Measurements from ENCODE around the gene LSAMP.
"Not testable (repeated sequence)": the region's sequence is repeated elsewhere in the genome, so short reads cannot be mapped to it uniquely, and the experiment has no call there.

Gene LSAMP

DNA sequence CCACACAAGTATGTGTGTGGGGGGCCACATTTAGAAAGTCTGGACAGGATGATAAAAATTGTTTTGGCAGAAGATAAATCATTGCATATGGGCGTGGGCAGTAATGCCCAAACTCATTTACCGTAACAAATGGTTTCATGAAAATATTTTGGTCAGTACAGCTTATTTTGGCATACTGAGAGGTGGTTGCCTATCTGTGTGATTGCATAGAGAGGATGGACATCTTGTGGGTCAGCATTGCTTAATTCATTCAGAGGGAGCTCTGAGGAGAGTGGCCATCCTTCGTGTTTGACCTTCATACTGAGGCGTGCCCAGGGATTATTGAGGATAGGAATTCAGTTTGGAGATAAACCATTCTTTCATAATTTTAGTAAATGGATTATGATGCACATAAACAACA lies 659.5 kb downstream of the LSAMP start:
- no peak for DNase-seq

DNA sequence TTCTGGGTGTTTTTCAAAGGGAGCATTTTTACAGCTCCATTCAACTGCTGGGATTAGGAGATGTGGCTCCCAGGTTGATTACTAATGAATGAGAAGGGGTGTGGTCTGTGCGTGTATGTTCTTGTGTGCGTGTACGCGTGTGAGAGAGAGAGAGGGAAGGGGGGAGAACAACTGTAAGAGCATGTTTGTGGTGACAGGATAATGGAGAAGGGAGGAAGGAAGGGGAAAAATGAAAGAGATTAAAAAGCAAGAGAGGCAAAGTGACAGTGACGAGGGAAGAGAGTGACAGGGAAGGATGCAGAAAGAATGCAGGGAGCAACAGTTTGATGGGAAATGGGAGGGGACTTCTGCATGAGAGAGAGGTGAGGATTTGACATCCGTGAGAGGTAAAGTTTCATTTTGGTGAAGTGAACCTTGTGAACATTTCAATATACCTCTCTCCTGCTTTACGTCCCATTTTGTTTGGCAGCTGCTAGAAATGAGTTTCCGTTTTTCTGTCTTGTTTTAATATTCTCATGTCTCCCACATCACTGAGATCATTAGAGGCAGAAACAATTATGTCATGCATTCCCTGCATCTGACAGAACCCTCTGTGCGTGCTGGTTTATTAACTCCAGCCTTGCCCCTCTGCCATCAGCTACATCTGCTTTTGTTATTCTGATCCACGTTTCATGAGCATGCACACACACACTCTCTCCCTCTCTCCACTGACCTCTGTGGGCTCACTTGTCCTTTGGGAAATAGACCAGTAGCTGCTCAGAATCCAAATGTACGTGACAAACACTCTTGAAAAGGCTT lies 660.3 kb downstream of the LSAMP start:
- DNase-seq: peak; percentile 86

DNA sequence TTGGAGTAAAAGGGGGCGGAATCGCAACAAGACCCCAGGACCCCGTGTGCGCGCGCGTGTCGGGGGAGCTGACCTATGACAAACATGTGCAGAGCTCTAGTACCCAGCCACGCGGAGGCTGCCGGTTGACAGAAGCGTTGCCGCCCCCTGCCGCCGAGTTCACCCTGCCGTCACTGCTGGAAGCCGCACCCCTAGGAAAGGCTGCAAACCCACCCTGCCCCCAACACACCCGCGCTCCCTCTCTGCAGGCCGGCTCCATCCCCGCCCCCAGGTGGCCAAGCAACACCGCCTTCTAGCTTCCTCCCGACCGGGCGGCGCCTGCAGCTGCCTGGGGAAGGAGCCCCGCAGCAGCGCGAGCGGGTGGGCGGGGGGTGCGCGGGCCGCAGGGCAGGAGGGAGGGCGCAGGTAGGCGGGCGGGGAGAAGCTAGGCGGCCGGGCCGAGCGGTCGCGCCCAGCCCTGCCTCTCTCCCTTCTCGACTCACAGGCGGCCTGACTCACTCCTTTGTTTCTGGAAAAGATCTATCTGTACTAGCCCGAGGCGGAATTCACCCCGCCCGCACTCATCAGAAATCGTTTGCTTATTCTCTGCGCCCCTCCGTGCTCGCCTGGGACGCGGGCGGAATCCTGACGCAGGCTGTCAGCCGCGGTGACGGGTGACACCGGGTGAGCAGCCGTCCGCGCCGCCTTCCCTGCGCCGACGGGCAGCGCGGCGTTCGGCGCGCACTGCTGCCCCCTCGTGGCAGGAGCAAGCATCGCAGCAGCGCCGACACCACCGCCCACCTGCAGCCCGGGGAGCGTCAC lies 661.1 kb downstream of the LSAMP start:
- DNase-seq: peak; percentile 97

DNA sequence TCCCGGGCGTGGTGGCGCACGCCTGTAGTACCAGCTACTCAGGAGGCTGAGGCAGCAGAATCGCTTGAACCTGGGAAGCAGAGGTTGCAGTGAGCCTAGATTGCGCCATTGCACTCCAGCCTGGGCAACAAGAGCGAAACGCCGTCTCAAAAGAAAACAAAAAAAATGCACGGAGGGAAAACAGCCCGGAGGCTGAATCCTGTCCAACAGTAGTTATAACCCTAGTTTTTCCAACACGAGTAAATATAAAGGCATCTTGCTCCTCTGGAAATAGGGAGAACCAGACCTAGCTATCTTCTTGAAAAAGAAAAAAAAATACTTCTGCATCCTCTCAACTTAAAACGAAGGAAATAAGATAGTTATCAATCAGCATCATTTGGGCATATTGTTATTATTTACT lies 661.9 kb downstream of the LSAMP start:
- DNase-seq: not testable (repeated sequence)

DNA sequence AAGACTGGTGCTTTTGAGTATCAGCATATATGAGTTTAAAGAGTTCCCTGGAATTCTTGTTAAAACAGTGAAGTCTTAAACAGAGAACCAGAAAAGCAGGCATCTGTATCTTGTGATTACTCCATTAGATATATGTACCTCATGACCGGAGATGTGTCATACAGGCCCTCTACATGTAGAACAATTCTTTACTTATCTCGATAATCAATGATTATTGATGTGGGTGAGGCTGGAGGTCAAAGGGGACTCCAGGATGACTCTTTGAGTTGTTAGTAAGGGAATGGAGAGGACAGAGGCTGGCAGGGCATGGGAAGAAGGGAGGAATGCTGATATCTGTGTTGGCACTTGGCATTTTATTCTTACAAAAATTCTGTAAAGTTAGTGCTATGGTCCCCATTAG lies 666.3 kb downstream of the LSAMP start:
- no peak for DNase-seq

DNA sequence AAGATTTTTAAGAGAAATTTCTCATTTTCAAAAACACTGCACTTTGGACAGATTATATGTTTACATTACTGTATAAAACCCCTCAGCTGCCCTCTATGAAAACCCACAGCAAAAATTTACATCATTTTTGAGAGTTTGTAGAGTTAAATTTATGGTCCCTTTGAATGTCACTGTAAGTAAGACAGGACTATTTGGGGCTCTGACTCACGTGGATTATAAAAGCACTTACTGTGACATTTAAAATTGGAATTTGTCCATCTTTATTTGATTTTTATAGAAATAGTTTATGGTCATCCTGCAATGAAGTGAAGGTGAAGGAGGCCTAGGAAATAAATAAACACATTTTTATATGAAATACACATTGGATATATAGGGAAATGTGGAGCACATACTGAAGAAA lies 672.3 kb downstream of the LSAMP start:
- DNase-seq: no peak

DNA sequence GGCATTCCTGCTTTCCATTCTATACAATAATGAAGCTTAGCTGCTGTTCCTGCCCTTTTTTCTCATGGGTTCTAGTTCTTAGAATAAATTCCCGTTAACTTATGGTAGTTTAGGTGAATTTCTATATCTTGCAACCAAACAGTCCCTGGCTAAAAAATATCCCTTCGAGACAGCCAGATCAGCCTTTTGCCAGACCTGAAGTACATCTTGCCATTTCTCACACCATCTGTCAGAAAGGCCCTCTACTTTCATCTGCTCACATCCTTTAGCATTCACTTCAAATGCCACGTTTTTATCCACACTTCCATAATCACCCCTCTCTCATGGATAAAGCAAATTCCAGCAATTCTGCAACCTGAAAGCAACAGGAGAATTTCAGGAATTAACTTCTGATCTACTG lies 676.6 kb downstream of the LSAMP start:
- no peak for DNase-seq

DNA sequence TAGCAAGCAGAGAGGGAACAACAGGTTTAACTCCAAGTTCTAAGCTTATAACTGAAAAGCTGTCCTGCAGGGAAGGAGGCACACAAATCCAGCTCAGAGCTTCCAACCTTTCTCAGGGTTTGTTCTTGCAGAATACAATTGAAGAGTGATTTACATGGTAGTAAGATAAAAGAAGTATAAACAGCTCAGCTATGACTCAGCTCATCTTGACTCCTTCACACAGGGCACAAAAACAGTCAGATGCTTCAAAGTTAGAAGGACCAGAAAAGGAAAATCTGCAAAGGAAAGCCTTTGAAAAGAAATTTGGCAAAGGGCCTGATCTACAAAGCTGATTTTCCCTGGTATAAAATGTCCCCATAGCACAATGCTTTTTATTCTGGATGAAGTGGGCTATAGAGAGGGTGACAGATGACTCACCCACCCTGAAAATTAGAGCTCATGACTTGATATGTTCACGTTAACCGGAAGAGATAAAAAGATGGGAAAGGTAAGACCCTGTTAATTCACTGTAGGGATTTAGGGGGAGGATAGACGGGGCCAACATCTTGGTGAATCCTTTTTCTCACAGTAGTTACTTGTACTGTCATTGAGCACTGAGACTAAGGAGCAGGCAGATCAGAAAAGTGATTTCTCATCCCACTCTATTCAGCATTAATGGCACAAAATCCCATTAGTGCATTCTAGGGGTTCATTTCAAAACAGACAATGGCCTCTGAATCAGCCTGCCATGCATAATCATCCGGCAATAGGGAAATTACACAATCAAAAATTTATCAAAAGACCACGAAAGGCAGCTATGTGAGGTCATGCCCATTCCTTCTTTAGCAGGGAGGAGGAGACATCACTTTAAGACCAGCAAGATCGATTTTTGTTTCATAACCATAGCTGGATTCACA lies 678.5 kb downstream of the LSAMP start:
- no peak for DNase-seq

DNA sequence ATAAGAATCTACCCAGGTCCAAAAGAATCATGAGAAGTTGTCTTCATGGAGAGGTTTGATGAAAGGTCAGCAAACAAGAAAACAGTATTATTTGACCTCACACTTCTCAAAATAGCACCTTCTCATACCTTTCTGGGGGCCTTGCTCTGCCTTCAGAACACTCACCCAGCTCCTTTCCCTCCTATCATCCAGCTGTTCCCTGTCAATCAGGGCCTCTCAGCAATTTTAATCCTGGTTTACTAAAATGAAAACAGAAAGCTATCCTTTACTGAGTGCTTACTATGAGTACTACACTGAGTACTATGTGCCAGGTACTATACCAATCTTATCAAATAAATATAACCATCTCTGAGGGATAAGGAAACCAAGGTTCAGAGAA lies 683.4 kb downstream of the LSAMP start:
- peak; percentile 30 for DNase-seq

DNA sequence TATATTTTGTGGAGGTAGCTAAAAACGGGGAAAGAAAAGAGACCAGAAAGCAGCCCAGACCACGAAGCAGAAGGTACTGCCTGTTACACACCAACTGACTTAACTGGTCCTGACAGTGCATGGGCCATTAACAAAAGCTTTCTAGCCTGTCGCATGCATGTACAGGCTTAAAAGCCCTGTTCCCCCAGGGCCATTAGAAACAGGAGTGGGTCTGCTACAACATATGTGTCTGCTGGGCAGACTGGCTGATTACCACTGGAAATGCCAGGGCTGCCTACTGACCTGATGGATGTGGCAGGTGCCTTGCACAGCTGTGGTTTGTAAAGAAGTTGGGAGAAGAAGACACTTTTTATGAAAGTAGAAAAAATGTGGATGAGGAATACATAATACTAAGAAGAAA lies 684.6 kb downstream of the LSAMP start:
- DNase-seq: peak; percentile 91

DNA sequence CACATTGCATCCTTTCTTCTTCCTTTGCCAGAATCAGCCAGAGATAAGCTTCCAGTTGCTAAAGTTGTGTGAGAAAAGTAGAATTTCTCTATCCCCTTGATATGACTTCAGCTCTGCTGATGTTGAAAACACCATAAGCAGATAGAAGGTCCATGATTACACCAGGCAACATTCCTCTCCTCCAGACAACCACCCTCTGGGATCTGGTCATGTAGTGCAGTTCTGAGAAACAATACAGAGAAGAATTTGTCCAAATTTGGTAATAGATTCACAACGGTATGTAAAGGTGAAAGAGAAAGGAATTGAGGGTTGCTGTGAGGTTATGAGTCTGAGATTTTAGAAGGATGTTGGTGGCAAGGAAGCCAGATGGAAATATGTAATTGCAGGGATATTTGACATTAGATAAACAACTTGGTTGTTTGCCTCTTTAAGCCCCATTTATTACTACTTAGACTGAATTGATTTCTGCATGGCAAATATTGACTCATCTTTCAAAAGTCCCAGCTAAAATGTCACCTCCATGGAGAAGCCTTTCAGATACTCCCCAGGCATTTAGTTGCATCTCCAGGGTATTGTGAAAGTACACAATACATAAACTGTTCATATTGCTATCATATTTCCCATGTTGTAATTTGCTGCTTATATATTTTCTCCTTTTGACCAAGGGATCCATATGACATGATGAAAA lies 687.1 kb downstream of the LSAMP start:
- no peak for DNase-seq

DNA sequence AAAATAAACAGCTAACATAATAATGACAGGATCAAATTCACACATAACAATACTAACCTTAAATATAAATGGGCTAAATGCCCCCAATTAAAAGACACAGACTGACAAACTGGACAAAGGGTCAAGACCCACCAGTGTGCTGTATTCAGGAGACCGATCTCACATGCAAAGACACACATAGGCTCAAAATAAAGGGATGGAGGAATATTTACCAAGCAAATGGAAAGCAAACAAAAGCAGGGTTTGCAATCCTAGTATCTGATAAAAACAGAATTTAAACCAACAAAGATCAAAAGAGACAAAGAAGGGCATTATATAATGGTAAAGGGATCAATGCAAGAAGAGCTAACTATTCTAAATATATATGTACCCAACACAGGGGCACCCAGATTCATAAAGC lies 692.3 kb downstream of the LSAMP start:
- DNase-seq: not testable (repeated sequence)
